Caki2 (cell line): Measurements from ENCODE around the gene NPDC1. TPM values are rescaled to one million over a fixed set of nuclear protein-coding genes. Genes with fewer than 3 reads are reported as not detected.
A peak's percentile ranks its signal among the peaks of the same experiment; 100 is the strongest.

Experiments used
- DNase-seq: peaks from one replicate; pipeline ENCODE4 v3.0.0-alpha.2; 2015; ENCODE audit warnings: low read depth
- in situ Hi-C: cut with HindIII; loops from 2 replicates; pipeline ENCODE4 v1.10.0; 2016; ENCODE audit warnings: low sequenced_read_pairs, low pct_unique_long_range_greater_than_20kb, mixed read lengths
- total RNA-seq: library from RNA; depleted of rRNA; stranded (reverse); fragments of >200 nt; shearing (Covaris generic); gene quantifications from 2 replicates; pipeline ENCODE4 v1.2.3, GENCODE V29; 2014; ENCODE audit warnings: low replicate concordance

The NPDC1 gene
- total RNA-seq, 1 experiment from 2014 or later: 31.8 TPM

DNA sequence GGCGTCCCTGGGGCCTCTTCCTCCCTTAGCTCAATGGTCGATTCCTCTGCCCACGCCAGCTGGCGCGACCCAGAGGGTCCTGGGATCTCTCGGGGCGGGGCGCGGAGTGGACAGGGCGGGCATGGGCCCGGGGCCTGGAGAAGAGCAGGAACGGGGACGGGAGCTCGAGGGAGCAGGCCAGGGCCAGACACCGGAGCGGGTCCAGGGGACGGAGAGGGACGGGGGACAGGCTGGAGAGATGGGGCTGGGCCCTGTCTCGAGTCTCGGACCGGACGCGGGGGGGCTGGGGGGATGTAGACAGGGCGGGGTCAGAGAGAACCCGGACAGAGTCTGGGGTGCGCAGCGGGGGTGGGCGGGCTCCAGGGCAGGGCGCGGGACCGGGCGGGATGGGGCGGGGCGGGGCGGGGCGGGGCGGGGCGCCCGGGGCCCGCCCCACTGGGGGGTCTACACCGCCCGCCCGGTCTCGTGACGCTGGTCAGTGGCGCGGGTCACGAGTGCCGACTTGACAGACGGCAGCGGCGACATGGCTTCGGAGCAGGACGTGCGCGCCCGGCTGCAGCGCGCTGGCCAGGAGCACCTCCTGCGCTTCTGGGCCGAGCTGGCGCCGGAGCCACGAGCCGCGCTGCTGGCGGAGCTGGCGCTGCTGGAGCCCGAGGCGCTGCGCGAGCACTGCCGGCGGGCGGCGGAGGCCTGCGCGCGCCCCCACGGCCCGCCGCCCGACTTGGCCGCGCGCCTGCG lies 31.2 kb upstream of the NPDC1 start, which contains the start of gene UAP1L1:
UAP1L1 (plus strand) TSS at position 508 of the 738 bp plus-strand sequence; CDS start at position 524, 16 bp downstream.
- in situ Hi-C loops: no loop called here
- no peak for DNase-seq

DNA sequence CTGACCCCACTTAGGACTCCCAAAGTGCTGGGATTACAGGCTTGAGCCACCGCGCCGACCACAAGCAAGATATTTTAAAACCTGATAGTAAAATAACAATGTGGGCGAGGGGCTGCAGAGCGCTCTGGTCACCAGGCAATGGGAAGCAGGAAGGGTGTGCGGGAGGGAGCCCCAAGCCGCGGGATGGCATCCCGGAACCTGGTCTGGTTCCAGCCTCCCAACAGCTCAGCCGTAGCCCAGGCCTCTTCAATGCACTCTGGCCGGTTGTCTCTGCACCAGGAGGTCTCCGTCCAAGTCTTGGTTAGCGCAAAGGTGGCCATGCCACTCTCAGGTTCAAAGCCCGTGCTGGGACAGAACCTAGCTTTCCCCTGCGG lies 30.6 kb upstream of the NPDC1 start:
- no peak for DNase-seq
- in situ Hi-C loops: no loop called here

DNA sequence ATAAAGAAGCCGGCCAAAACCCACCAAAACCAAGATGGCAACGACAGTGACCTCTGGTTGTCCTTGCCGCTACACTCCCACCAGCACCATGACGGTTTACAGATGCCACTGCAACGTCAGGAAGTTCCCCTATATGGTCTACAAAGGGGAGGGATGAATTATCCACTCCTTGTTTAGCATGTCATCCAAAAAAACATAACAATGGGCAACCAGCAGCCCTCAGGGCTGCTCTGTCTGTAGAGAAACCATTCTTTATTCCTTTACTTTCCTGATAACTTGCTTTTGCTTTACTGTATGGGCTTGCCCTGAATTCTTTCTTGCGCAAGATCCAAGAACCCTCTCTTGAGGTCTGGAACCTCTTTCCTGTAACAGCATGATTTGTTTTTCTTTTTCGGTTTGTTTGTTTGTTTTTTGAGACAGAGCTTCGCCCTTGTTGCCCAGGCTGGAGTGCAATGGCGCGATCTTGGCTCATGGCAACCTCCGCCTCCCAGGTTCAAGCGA lies 29.3 kb upstream of the NPDC1 start:
- in situ Hi-C loops: no loop called here
- DNase-seq: no peak

- in situ Hi-C loops: no loop called here
- no peak for DNase-seq
Measured at GRCh38 chr9:137074657-137075274, 28.8 kb upstream of the NPDC1 start.

DNA sequence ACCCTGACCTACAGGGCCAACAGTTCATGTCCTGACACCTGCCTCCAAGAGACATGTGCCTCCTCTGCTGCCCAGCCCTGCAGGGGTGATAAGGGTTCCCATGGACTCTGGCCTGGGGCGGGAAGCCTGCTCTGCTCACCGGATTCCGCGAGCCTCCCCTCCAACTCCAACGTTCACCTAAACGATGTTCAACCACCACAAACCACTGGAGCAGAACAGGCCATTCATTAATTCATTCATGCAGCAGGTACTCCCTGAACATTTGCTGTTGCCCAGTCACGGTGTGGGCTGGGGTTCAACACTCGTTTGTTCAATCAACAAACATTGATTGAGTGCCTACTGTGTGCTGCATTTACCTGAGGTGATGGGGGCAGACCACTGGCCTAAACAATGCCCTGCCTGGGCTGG lies 28.0 kb upstream of the NPDC1 start:
- no peak for DNase-seq
- in situ Hi-C loops: no loop called here

- in situ Hi-C loops: no loop called here
- no peak for DNase-seq
Measured at GRCh38 chr9:137071282-137071681, 25.3 kb upstream of the NPDC1 start.

- DNase-seq: no peak
- in situ Hi-C loops: no loop called here
Measured at GRCh38 chr9:137070906-137071275, 24.9 kb upstream of the NPDC1 start.

DNA sequence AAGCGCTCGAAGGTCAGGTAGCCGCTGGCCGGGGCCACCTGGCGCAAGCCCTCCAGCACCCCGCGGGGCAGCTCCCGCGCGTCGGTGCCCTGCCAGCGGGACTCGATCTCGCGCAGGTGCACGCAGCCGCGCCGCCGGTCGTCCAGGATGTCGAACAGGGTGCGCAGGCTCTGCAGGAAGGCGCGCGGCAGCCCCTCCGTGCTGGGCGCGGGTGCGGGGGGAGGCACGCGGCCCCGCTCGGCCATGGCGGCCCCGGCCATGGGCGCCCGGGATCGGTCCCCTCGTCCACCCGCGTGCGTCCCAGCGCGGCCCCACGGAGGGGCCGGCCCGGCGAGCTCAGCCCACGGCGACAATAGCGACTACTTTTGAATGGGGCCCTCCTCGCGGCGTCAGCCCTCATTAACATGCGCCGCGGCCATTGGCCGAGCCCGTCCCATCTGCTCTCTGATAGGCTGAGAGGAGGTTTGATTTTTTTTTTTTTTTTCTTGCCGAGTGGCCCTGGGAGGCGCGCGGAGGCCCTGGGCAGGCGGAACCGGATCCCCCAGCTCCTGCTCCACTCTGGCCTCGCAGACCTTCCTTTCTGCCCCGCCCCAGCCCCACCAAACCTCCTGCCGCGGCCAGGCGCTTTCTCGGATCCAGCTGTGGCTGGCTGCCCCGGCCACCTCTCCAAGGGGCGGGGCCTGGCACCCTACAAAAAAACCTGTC lies 24.4 kb upstream of the NPDC1 start, which contains the start of gene SAPCD2:
SAPCD2 (minus strand) TSS at position 357 of the 705 bp plus-strand sequence; CDS start at position 260, 97 bp downstream.
- DNase-seq: peak; percentile 96
- in situ Hi-C loops: no loop called here

DNA sequence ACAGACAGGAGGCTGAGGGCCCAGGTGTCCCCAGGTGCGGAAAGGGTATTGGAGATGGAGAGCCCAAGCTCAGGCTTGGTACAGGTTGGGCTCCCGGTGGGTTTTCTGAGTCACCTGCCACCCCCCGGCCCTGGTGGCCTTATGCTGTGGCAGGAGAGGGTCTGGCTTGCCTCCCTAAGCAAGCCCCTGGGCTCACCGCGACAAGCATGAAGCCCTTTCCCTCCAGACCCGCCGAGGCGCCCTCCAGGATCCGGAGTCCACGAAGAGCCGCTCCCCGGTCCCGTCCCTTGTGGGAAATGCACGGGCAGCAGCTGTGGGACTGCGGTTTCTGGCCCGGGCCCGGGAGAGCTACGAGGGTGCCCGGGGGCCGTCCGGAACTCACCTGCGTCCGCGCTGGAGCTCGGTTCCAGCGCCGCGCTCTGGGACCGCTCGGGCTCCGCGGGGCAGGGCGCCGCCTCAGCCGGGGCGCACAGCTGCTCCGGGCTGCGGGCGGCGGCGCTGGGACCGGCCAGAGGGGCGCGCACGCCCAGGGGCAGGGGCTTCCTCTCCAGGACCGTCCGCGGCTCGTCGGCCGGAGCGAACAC lies 23.6 kb upstream of the NPDC1 start:
- in situ Hi-C loops: no loop called here
- DNase-seq: no peak

DNA sequence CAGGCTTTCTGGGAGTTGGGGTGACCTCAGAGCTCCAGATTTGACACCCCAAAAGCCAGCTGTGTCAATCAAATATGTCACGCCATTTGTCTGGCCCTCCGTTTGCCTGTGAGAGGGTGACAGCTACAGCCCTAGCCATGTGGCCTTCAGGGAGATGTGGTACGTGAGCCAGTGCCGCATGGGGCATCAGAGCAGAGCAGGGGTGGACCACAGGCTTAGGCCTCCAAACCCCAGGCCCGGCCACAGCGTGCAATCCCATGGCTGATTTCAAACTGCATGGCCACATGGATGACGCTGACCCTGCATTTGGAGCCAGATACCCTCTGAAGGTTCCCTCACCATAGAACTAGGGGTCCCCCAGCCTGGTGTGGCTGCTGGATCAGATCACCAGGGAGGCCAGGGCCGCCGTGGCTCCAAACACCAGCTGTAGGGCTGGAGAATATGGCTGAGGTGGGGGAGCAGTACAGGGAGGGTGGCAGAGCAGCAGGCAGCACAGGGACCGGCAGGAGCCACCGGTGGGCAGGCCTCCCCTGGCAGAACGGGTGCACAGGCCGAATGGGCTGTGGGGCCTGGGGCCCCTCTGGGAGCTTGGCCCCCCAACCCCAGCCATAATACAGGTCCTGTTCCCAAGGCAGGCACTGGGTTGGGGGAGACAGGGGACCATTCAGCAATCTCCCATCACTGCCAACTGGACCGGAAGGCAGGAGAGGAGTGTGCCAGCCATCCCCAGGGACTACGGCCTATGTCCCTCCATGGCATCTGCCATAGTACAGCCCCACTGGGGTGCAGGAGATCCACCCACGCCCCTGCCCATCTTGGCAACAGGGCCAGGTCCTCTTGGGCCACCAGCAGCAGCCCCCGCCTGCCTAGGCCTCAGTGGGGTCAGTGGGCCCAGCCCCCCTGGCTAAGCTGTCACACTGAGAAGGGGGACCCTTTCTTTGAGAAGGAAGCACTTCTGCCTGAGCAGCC lies 22.8 kb upstream of the NPDC1 start:
- in situ Hi-C loops: no loop called here
- no peak for DNase-seq

- DNase-seq: peak; percentile 72
- in situ Hi-C loops: no loop called here
Measured at GRCh38 chr9:137067860-137068538, 22.0 kb upstream of the NPDC1 start.

- in situ Hi-C loops: no loop called here
- DNase-seq: no peak
Measured at GRCh38 chr9:137066096-137066861, 20.3 kb upstream of the NPDC1 start.

DNA sequence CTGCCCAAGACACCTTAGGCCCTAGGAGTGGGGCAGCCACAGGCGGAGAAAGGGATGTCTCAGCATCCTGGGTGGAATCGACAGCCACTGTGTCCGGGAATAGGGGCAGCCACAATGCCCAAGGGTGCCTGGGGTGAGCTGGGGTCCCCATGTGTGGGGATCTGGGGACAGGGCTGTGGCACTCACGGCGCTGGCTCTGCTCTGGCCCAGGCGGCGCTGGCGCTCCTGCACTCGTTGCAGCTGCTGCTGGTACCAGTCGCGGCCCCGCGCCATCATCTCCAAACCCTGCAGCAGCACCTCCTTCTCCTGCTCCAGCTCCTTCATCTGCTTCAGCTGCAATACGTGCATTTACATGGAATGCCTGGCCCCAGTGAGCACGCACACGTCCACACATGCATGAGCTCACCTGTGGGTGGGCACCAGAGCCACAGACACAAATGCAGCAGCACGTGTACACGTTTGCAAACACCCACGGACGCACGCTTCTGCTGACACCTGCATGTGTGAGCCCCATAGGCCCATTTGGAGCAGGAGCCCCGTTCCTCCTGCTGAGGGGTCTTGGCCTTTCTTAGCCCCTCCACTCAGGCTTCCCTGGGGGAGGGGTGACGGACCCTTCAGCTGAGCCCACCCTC lies 19.5 kb upstream of the NPDC1 start:
- no peak for DNase-seq
- in situ Hi-C loops: no loop called here

GRCh38 chr9:137064880-137065164 lies 18.8 kb upstream of the NPDC1 start:
- DNase-seq: no peak
- in situ Hi-C loops: no loop called here

GRCh38 chr9:137064027-137064879 lies 18.3 kb upstream of the NPDC1 start:
- DNase-seq: peak; percentile 38
- in situ Hi-C loops: no loop called here
